Panc1 (cell line): ENCODE measurements around the gene TXNDC11. TPM values are rescaled to one million over a fixed set of nuclear protein-coding genes. Genes with fewer than 3 reads are reported as not detected.

Experiments
- ATAC-seq: fragments of 200-7000 bp; cut with Tn5 transposase; 2 replicates; pipeline ENCODE4 v1.9.1; 2020; ENCODE audit warnings: mild to moderate bottlenecking, moderate library complexity
- BruUV-seq: library from RNA; stranded (reverse); fragments of 400-500 nt; replicated peaks from 2 replicates; lab custom pipeline; 2021; lab: Mats Ljungman, UMichigan
- CTCF ChIA-PET: fragments of 300-600 bp; sonication (Branson Sonifier 250); formaldehyde crosslinking; loops from one replicate; lab custom pipeline; 2022; ENCODE audit warnings: antibody characterized with exemption; lab: Charles Lee
- POLR2A ChIA-PET: fragments of 300-600 bp; sonication (Branson Sonifier 250); formaldehyde crosslinking; loops from one replicate; lab custom pipeline; 2022; ENCODE audit warnings: antibody characterized with exemption; lab: Charles Lee
- DNase-seq: peaks from one replicate; pipeline ENCODE4 v3.0.0-alpha.2; 2010; ENCODE audit warnings: low read depth, low spot score
- H3K27ac ChIP-seq: 2 replicates; pipeline ENCODE4 v1.5.1; 2011; ENCODE audit warnings: mild to moderate bottlenecking, low read length, inconsistent platforms
- H3K27me3 ChIP-seq: fragments of 200-500 bp; sonication (Bioruptor generic); 2 replicates; pipeline ENCODE4 v1.6.0; 2014; ENCODE audit warnings: low read length, inconsistent platforms; ENCODE audit not compliant: control insufficient read depth, insufficient read depth
- H3K36me3 ChIP-seq: fragments of 200-500 bp; sonication (Bioruptor generic); 2 replicates; pipeline ENCODE4 v1.5.1; 2014; ENCODE audit warnings: inconsistent platforms, mild to moderate bottlenecking, low read length, moderate library complexity; ENCODE audit not compliant: control insufficient read depth, insufficient read depth
- H3K4me1 ChIP-seq: 2 replicates; pipeline ENCODE4 v1.5.1; 2011; ENCODE audit warnings: inconsistent platforms, mild to moderate bottlenecking, low read length, moderate library complexity; ENCODE audit not compliant: control insufficient read depth, insufficient read depth
- H3K4me3 ChIP-seq, 2 experiments: 2 replicates each; pipeline ENCODE4 v1.5.1; 2011 to 2012; ENCODE audit warnings: low read depth in 2 of 2, low read length in 2 of 2, mild to moderate bottlenecking in 2 of 2, inconsistent platforms in 1 of 2, moderate library complexity in 1 of 2
- H3K9me3 ChIP-seq: fragments of 200-500 bp; sonication (Bioruptor generic); 2 replicates; pipeline ENCODE4 v1.5.1; 2014; ENCODE audit warnings: low read depth, mild to moderate bottlenecking, inconsistent platforms, low read length, moderate library complexity; ENCODE audit not compliant: control insufficient read depth, insufficient read depth
- POLR2AphosphoS5 ChIP-seq: IDR thresholded peaks from 2 replicates; pipeline ENCODE4 v1.6.1; 2012; ENCODE audit warnings: mild to moderate bottlenecking, low read depth, low read length, moderate library complexity
- SIN3A ChIP-seq: IDR thresholded peaks from 2 replicates; pipeline ENCODE4 v1.6.1; 2012; ENCODE audit warnings: low read depth, mild to moderate bottlenecking, low read length, moderate library complexity, borderline replicate concordance; ENCODE audit not compliant: insufficient read depth
- TCF7L2 ChIP-seq: IDR thresholded peaks from 2 replicates; pipeline ENCODE4 v1.6.1; 2011; ENCODE audit warnings: mild to moderate bottlenecking, low read depth, low read length, inconsistent platforms
- in situ Hi-C: cut with HindIII; loops from 2 replicates; pipeline ENCODE4 v1.10.0; 2016; ENCODE audit warnings: low sequenced_read_pairs, low pct_unique_long_range_greater_than_20kb
- intact Hi-C: fragments of 100-400 bp; cut with micrococcal nuclease; formaldehyde crosslinking; loops from one replicate; pipeline ENCODE4 v1.10.0; 2022; ENCODE audit not compliant: unreplicated experiment
- total RNA-seq: library from RNA; stranded (reverse); gene quantifications from one replicate; pipeline ENCODE4 v1.2.1, GENCODE V29; 2021; ENCODE audit not compliant: unreplicated experiment
- TF ChIP-seq, protein P1 (sequence below), 2 experiments: IDR thresholded peaks; 2 replicates each; pipeline ENCODE4 v1.6.1; 2011 to 2012; ENCODE audit warnings: low read depth in 2 of 2, control low read depth in 1 of 2, low read length in 1 of 2, mild to moderate bottlenecking in 1 of 2, moderate library complexity in 1 of 2; ENCODE audit not compliant: insufficient read depth in 1 of 2
- TF ChIP-seq, protein P2 (sequence below): fragments of 450-650 bp; IDR thresholded peaks from 2 replicates; pipeline ENCODE4 v1.5.1; 2017; ENCODE audit warnings: mild to moderate bottlenecking

TXNDC11 gene
- total RNA-seq, 1 experiment from 2014 or later, result 30.5 TPM

- in situ Hi-C loops (no loop called here), intact Hi-C loops (no loop called here)
- no peak for TF ChIP-seq SIN3A
- no peak for TF ChIP-seq POLR2AphosphoS5
- TF ChIP-seq, protein P1, sequence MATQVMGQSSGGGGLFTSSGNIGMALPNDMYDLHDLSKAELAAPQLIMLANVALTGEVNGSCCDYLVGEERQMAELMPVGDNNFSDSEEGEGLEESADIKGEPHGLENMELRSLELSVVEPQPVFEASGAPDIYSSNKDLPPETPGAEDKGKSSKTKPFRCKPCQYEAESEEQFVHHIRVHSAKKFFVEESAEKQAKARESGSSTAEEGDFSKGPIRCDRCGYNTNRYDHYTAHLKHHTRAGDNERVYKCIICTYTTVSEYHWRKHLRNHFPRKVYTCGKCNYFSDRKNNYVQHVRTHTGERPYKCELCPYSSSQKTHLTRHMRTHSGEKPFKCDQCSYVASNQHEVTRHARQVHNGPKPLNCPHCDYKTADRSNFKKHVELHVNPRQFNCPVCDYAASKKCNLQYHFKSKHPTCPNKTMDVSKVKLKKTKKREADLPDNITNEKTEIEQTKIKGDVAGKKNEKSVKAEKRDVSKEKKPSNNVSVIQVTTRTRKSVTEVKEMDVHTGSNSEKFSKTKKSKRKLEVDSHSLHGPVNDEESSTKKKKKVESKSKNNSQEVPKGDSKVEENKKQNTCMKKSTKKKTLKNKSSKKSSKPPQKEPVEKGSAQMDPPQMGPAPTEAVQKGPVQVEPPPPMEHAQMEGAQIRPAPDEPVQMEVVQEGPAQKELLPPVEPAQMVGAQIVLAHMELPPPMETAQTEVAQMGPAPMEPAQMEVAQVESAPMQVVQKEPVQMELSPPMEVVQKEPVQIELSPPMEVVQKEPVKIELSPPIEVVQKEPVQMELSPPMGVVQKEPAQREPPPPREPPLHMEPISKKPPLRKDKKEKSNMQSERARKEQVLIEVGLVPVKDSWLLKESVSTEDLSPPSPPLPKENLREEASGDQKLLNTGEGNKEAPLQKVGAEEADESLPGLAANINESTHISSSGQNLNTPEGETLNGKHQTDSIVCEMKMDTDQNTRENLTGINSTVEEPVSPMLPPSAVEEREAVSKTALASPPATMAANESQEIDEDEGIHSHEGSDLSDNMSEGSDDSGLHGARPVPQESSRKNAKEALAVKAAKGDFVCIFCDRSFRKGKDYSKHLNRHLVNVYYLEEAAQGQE (IDR thresholded peaks at IDR 0.05; ENCODE audit: insufficient read depth in 1 of 2, low read depth in 2 of 2, low read length in 1 of 2), result no peak
- no peak for TF ChIP-seq TCF7L2
- TF ChIP-seq, protein P2, sequence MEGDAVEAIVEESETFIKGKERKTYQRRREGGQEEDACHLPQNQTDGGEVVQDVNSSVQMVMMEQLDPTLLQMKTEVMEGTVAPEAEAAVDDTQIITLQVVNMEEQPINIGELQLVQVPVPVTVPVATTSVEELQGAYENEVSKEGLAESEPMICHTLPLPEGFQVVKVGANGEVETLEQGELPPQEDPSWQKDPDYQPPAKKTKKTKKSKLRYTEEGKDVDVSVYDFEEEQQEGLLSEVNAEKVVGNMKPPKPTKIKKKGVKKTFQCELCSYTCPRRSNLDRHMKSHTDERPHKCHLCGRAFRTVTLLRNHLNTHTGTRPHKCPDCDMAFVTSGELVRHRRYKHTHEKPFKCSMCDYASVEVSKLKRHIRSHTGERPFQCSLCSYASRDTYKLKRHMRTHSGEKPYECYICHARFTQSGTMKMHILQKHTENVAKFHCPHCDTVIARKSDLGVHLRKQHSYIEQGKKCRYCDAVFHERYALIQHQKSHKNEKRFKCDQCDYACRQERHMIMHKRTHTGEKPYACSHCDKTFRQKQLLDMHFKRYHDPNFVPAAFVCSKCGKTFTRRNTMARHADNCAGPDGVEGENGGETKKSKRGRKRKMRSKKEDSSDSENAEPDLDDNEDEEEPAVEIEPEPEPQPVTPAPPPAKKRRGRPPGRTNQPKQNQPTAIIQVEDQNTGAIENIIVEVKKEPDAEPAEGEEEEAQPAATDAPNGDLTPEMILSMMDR, result no peak
- no peaks in the 10 kb centered on the region for H3K4me1 ChIP-seq
- no peak overlapping the region for H3K27ac ChIP-seq
- ChIA-PET CTCF (no interaction called here), POLR2A (no interaction called here)
- no peaks in the 10 kb centered on the region for H3K36me3 ChIP-seq
- no TSS peak for BruUV-seq
- H3K27me3 ChIP-seq, result no peaks in the 10 kb centered on the region
- DNase-seq (no peak), ATAC-seq (no peak)
- no peaks in the 10 kb centered on the region for H3K9me3 ChIP-seq
- no peak overlapping the region for H3K4me3 ChIP-seq
These were observed 108.3 kb downstream of the TXNDC11 start for GRCh38 chr16:11634312-11634711.

DNA sequence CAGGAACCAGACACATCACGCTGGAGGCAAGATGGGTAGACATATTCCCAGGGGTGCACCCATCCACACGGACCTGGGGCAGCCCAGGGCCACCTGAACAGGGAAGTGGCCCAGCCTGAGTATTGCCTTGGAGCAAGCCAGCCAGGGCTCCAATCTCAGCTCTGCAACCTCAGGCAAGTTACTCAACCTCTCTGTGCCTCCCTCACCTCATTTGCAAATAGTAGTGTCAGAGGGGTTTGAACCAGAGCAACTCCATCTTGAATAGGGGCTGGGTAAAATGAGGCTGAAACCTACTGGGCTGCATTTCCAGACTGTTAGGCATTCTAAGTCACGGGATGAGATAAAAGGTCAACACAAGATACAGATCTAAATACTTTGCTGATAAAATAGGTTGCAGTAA is 109.5 kb downstream of the TXNDC11 start:
- no TSS peak for BruUV-seq
- DNase-seq (no peak), ATAC-seq (no peak)
- H3K36me3 ChIP-seq, result no peaks in the 10 kb centered on the region
- ChIA-PET CTCF (no interaction called here), POLR2A (no interaction called here)
- H3K4me3 ChIP-seq, result no peak overlapping the region
- TF ChIP-seq, protein P1 (IDR thresholded peaks at IDR 0.05; ENCODE audit: insufficient read depth in 1 of 2, low read depth in 2 of 2, low read length in 1 of 2), result no peak
- no peak for TF ChIP-seq POLR2AphosphoS5
- no peak for TF ChIP-seq TCF7L2
- TF ChIP-seq, protein P2, result no peak
- TF ChIP-seq SIN3A, result no peak
- in situ Hi-C loops, result no loop called here
- intact Hi-C loops, result no loop called here
- no peaks in the 10 kb centered on the region for H3K27me3 ChIP-seq
- no peaks in the 10 kb centered on the region for H3K9me3 ChIP-seq
- H3K27ac ChIP-seq, result no peak overlapping the region
- no peaks in the 10 kb centered on the region for H3K4me1 ChIP-seq
